Endodermal cell (in vitro differentiated cells): ENCODE measurements around the gene CD59. TPM values are rescaled to one million over a fixed set of nuclear protein-coding genes. Genes with fewer than 3 reads are reported as not detected.

ENCODE experiments used
- DNase-seq: peaks from one replicate; pipeline ENCODE4 v3.0.0-alpha.2; 2017
- H3K27ac ChIP-seq: 2 replicates; pipeline ENCODE4 v1.5.1; 2013; ENCODE audit warnings: mild to moderate bottlenecking, low read depth, low read length, moderate library complexity
- H3K27me3 ChIP-seq: 2 replicates; pipeline ENCODE4 v1.6.1; 2013; ENCODE audit warnings: mild to moderate bottlenecking, low read length, moderate library complexity; ENCODE audit not compliant: insufficient read depth, control insufficient read depth, poor library complexity, severe bottlenecking
- H3K36me3 ChIP-seq: 2 replicates; pipeline ENCODE4 v1.7.0; 2013; ENCODE audit warnings: mild to moderate bottlenecking, low read length, moderate library complexity; ENCODE audit not compliant: control insufficient read depth, insufficient read depth
- H3K4me1 ChIP-seq: one replicate; pipeline ENCODE4 v1.7.0; 2013; ENCODE audit warnings: low read length; ENCODE audit not compliant: control insufficient read depth, insufficient read depth
- H3K4me3 ChIP-seq: 2 replicates; pipeline ENCODE4 v1.5.1; 2013; ENCODE audit warnings: mild to moderate bottlenecking, low read length, moderate library complexity
- H3K9ac ChIP-seq: 2 replicates; pipeline ENCODE4 v1.6.1; 2013; ENCODE audit warnings: mild to moderate bottlenecking, low read length, moderate library complexity; ENCODE audit not compliant: poor library complexity, severe bottlenecking; ENCODE audit errors: extremely low read depth
- H3K9me3 ChIP-seq: 2 replicates; pipeline ENCODE4 v1.6.1; 2013; ENCODE audit warnings: mild to moderate bottlenecking, low read length, moderate library complexity; ENCODE audit not compliant: control insufficient read depth
- H3K27ac Mint-ChIP-seq: 2 replicates; pipeline ENCODE4 v1.8.0; 2020; ENCODE audit warnings: mixed read lengths
- H3K27me3 Mint-ChIP-seq: 2 replicates; pipeline ENCODE4 v1.8.0; 2021; ENCODE audit warnings: mild to moderate bottlenecking, mixed read lengths; ENCODE audit not compliant: insufficient read depth
- H3K36me3 Mint-ChIP-seq: 2 replicates; pipeline ENCODE4 v1.8.0; 2020; ENCODE audit warnings: low read depth, mixed read lengths
- H3K4me1 Mint-ChIP-seq: 2 replicates; pipeline ENCODE4 v1.8.0; 2020; ENCODE audit warnings: mixed read lengths
- H3K4me3 Mint-ChIP-seq: 2 replicates; pipeline ENCODE4 v1.8.0; 2020; ENCODE audit warnings: mild to moderate bottlenecking, moderate library complexity, mixed read lengths
- H3K9me3 Mint-ChIP-seq: 2 replicates; pipeline ENCODE4 v1.8.0; 2020; ENCODE audit warnings: mild to moderate bottlenecking, mixed read lengths
- WGBS, 2 experiments: methylation state at CpG; one replicate each; pipeline versions ENCODE4 v1.1.5 to v1.1.7; 2013; ENCODE audit warnings: missing lambda C conversion rate in 2 of 2, mixed read lengths in 1 of 2; ENCODE audit not compliant: insufficient coverage in 1 of 2, insufficient read length in 1 of 2; 5-methylcytosine and 5-hydroxymethylcytosine counted together
- total RNA-seq, 2 donors: library from RNA; stranded (reverse); fragmentation: NEBNext Ultra II Directional in 1 of 2; extraction: Animal tissue kit (Norgen Biotek cat#: 25700) in 1 of 2; gene quantifications; 2 replicates in 1 of 2; 3 replicates in 1 of 2; pipeline ENCODE4 v1.2.1, GENCODE V29; 2021
- TF ChIP-seq, protein P1 (sequence below): fragments of 200-600 bp; sonication (generic); conservative IDR thresholded peaks from 2 replicates; pipeline ENCODE4 v1.5.0; 2021; ENCODE audit warnings: antibody characterized with exemption, mild to moderate bottlenecking

The CD59 gene
- total RNA-seq, 2 donors from 2014 or later = 111 to 142 TPM

DNA sequence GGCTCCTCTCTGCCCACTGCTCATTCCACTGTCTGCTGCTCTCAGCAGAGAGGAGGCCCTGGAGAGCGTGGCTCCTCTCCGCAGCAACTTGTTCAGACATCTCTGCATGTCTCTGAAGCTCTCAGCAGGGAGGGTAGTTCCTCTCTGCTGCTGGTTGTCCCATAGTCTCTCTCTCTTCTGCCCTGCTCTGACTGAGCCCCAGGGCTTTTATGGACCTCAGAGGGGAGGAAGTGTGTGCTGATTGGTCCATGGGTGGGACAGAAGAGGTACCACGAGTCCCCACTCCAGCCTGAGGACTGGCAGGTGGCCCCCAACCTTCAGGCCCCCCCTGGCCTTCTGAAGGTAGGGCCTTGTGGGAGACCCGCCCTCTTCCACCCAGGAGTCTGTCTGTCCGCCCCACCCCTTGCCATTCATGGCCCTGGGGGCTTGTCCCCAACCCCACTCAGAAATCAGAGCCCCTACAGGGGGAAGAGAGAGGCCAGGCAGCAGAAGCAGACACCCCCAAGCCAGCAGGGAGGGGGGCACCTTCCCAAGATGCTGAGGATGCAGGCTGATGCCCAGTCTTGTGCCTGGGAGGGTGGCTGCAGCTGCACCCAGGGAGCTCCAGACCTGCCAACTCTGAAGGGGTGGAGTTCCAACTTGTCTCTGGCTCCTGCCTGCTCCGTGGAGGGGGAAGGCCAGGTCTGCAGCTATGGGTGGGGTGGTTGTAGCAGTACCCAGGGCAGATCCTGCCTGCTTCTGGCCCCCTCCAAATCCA, 70.7 kb downstream of the CD59 start:
- Histone ChIP-seq H3K9me3 (no peaks in the 10 kb centered on the region), H3K4me3 (no peak overlapping the region), H3K36me3 (no peaks in the 10 kb centered on the region), H3K27me3 (no peaks in the 10 kb centered on the region), H3K4me1 (no peaks in the 10 kb centered on the region), H3K9ac (no peak overlapping the region), H3K27ac (no peak overlapping the region)
- DNase-seq = no peak
- H3K4me1 Mint-ChIP-seq = peaks cover 11% of the 10 kb centered on the region
- H3K4me3 Mint-ChIP-seq = no peak overlapping the region
- no peak overlapping the region for H3K27ac Mint-ChIP-seq
- H3K27me3 Mint-ChIP-seq = peaks cover 18% of the 10 kb centered on the region
- TF ChIP-seq, protein P1, sequence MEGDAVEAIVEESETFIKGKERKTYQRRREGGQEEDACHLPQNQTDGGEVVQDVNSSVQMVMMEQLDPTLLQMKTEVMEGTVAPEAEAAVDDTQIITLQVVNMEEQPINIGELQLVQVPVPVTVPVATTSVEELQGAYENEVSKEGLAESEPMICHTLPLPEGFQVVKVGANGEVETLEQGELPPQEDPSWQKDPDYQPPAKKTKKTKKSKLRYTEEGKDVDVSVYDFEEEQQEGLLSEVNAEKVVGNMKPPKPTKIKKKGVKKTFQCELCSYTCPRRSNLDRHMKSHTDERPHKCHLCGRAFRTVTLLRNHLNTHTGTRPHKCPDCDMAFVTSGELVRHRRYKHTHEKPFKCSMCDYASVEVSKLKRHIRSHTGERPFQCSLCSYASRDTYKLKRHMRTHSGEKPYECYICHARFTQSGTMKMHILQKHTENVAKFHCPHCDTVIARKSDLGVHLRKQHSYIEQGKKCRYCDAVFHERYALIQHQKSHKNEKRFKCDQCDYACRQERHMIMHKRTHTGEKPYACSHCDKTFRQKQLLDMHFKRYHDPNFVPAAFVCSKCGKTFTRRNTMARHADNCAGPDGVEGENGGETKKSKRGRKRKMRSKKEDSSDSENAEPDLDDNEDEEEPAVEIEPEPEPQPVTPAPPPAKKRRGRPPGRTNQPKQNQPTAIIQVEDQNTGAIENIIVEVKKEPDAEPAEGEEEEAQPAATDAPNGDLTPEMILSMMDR = no peak
- WGBS, 2 experiments = 87 to 92% methylated on average over 3 to 6 of the region's 6 CpGs
- no peaks in the 10 kb centered on the region for H3K9me3 Mint-ChIP-seq
- H3K36me3 Mint-ChIP-seq = peaks cover 1% of the 10 kb centered on the region

DNA sequence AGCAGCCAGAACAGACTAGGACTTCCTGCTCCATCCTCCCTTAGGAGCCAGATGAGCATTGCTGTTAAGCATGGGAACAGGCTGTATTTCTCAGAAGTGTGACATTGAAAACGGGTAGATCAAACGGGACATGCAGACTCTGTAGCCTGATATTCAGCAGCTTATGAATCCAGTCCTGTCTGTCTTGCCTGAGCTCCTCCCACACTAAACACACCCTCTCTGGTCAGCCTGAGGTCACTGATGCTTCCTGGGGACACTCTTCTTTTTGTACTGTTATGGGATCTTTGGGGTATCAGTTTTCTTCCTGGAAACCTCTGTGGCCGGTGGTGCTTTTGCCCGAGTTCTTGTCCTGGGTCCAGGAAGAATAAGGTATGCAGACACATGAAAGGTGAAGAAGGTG, 71.4 kb downstream of the CD59 start:
- H3K9me3 ChIP-seq = no peaks in the 10 kb centered on the region
- Mint-ChIP-seq H3K9me3 (no peaks in the 10 kb centered on the region), H3K27ac (no peak overlapping the region), H3K4me3 (no peak overlapping the region), H3K4me1 (peaks cover 11% of the 10 kb centered on the region), H3K27me3 (peaks cover 18% of the 10 kb centered on the region), H3K36me3 (peaks cover 1% of the 10 kb centered on the region)
- H3K36me3 ChIP-seq = no peaks in the 10 kb centered on the region
- H3K4me3 ChIP-seq = no peak overlapping the region
- no peak overlapping the region for H3K27ac ChIP-seq
- DNase-seq = no peak
- H3K4me1 ChIP-seq = no peaks in the 10 kb centered on the region
- no peaks in the 10 kb centered on the region for H3K27me3 ChIP-seq
- TF ChIP-seq, protein P1 = no peak
- no peak overlapping the region for H3K9ac ChIP-seq
- WGBS, 2 experiments = 92 to 93% methylated on average over 2 to 4 of the region's 4 CpGs

DNA sequence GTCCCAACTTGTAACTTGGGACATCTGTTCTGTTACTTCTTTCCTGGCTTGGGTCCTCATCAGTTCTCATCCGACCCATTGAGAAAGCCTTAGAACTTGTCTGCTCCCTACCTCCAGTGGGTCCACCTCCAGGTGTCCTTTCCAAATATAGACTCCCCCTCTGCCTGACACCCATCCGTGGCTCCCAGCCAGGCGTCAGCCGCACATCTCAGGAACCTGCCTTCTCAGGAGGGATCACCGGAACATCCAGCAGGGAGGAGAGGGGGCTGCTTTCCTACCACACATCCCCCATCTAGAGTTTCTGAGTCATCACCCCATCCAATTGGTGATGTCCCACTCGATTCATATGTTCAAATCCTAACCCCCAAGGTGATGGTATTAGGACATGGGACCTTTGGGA, 72.1 kb downstream of the CD59 start:
- H3K9me3 Mint-ChIP-seq = no peaks in the 10 kb centered on the region

More for the DNA sequence above, 72.1 kb downstream of the CD59 start:
- Mint-ChIP-seq H3K4me3 (no peak overlapping the region), H3K27me3 (peaks cover 18% of the 10 kb centered on the region), H3K36me3 (peaks cover 1% of the 10 kb centered on the region), H3K27ac (no peak overlapping the region), H3K4me1 (peaks cover 11% of the 10 kb centered on the region)
- Histone ChIP-seq H3K9ac (no peak overlapping the region), H3K36me3 (no peaks in the 10 kb centered on the region), H3K27ac (no peak overlapping the region), H3K4me1 (no peaks in the 10 kb centered on the region), H3K9me3 (no peaks in the 10 kb centered on the region), H3K4me3 (no peak overlapping the region), H3K27me3 (no peaks in the 10 kb centered on the region)
- WGBS, 2 experiments = 89 to 100% methylated on average over 1 to 6 of the region's 6 CpGs
- TF ChIP-seq, protein P1 = no peak
- DNase-seq = no peak
